ENCODE results near the gene IL6R.

Gene IL6R

GRCh38 chr1:154427173-154428139 lies 22.3 kb downstream of the IL6R start:
- peak; percentile 49 for DNase-seq (ENCODE audit: low spot score)

- peak; percentile 61 for DNase-seq (ENCODE audit: low spot score)
These were observed 24.0 kb downstream of the IL6R start for GRCh38 chr1:154429118-154429517.

GRCh38 chr1:154429841-154430611 lies 24.9 kb downstream of the IL6R start:
- DNase-seq (ENCODE audit: low spot score): no peak

GRCh38 chr1:154430903-154431302 lies 25.8 kb downstream of the IL6R start:
- DNase-seq (ENCODE audit: low spot score): no peak

GRCh38 chr1:154431586-154432373 lies 26.6 kb downstream of the IL6R start:
- DNase-seq (ENCODE audit: low spot score): no peak

GRCh38 chr1:154433161-154433764 lies 28.1 kb downstream of the IL6R start:
- DNase-seq (ENCODE audit: low spot score): no peak

- DNase-seq (ENCODE audit: low spot score): peak; percentile 55
These were observed 29.4 kb downstream of the IL6R start for GRCh38 chr1:154434346-154435085.

- no peak for DNase-seq (ENCODE audit: low spot score)
These were observed 30.6 kb downstream of the IL6R start for GRCh38 chr1:154435599-154436200.

- DNase-seq (ENCODE audit: low spot score): no peak
These were observed 31.3 kb downstream of the IL6R start for GRCh38 chr1:154436433-154436832.

GRCh38 chr1:154440036-154440804 lies 35.1 kb downstream of the IL6R start:
- DNase-seq (ENCODE audit: low spot score): no peak

GRCh38 chr1:154441241-154441888 lies 36.2 kb downstream of the IL6R start:
- DNase-seq (ENCODE audit: low spot score): no peak

GRCh38 chr1:154442006-154442740 lies 37.0 kb downstream of the IL6R start:
- DNase-seq (ENCODE audit: low spot score): no peak

- DNase-seq (ENCODE audit: low spot score): no peak
These were observed 38.3 kb downstream of the IL6R start for GRCh38 chr1:154443274-154444013.

GRCh38 chr1:154445040-154445472 lies 39.9 kb downstream of the IL6R start:
- no peak for DNase-seq (ENCODE audit: low spot score)

- DNase-seq (ENCODE audit: low spot score): no peak
These were observed 41.1 kb downstream of the IL6R start for GRCh38 chr1:154446292-154446691.

GRCh38 chr1:154446789-154447188 lies 41.6 kb downstream of the IL6R start:
- no peak for DNase-seq (ENCODE audit: low spot score)

- no peak for DNase-seq (ENCODE audit: low spot score)
These were observed 43.2 kb downstream of the IL6R start for GRCh38 chr1:154448331-154448811.

- DNase-seq (ENCODE audit: low spot score): no peak
These were observed 48.0 kb downstream of the IL6R start for GRCh38 chr1:154453161-154453560.
